A549 treated with RU486 at 1 μM for 4 hours (cell line): Measurements from ENCODE around the gene SERPINB6. TPM values are rescaled to one million over a fixed set of nuclear protein-coding genes. Genes with fewer than 3 reads are reported as not detected.

ENCODE experiments used
- total RNA-seq: library from RNA; stranded (reverse); fragments of 200-300 nt; extraction: Qiagen RNA extraction; gene quantifications from 5 replicates; pipeline ENCODE4 v1.2.3, GENCODE V29; 2022; ENCODE audit warnings: low read depth

The SERPINB6 gene
- 143 to 151 TPM (median 144 TPM) in 5 replicates for total RNA-seq

GRCh38 chr6:2971420-2972218 is at the start of gene SERPINB6:
Gene SERPINB6, minus strand, starts transcription at chr6:2971567. Its CDS starts 12,235 bp downstream, at chr6:2959332.

GRCh38 chr6:2999618-3000557 is 28.5 kb upstream of the SERPINB6 start, which contains the start of gene NQO2:
Gene NQO2, plus strand, starts transcription at chr6:2999894. Its CDS starts 6,659 bp downstream, at chr6:3006553.

Other genes starting within 250 kb of the SERPINB6 start
- gene MYLK4, start 220.6 kb downstream of the SERPINB6 start, total RNA-seq = 0.07 to 0.16 TPM (median 0.13 TPM) in 5 replicates
- 34.9 to 46.1 TPM (median 37.9 TPM) in 5 replicates for gene WRNIP1, start 206.2 kb downstream of the SERPINB6 start, total RNA-seq
- 47.7 to 58.4 TPM (median 54.3 TPM) in 5 replicates for gene SERPINB1, start 129.7 kb downstream of the SERPINB6 start, total RNA-seq
- 6.6 to 12.7 TPM (median 12.1 TPM) in 5 replicates for gene SERPINB9, start 68.3 kb downstream of the SERPINB6 start, total RNA-seq
- gene NQO2, start 28.3 kb upstream of the SERPINB6 start, total RNA-seq = 64.9 to 96.9 TPM (median 83.1 TPM) in 5 replicates
- 12.1 to 15.3 TPM (median 12.7 TPM) in 5 replicates for gene RIPK1, start 96.9 kb upstream of the SERPINB6 start, total RNA-seq
- 17.5 to 30.6 TPM (median 22.9 TPM) in 5 replicates for gene BPHL, start 147.1 kb upstream of the SERPINB6 start, total RNA-seq
- gene TUBB2A, start 186.0 kb upstream of the SERPINB6 start, total RNA-seq = 68.2 to 86.6 TPM (median 79.6 TPM) in 5 replicates